Measurements from ENCODE around the gene MCF2L. TPM values are rescaled to one million over a fixed set of nuclear protein-coding genes. Genes with fewer than 3 reads are reported as not detected.

MCF2L gene
- polyA plus RNA-seq, 1 donor (not counting 4 experiments of a cell fraction or from before 2014, with no cell fraction given), result 0.14 TPM

GRCh38 chr13:113050734-113051431, 81.9 kb downstream of the MCF2L start:
- H3K9ac ChIP-seq (ENCODE audit: control insufficient read depth, extremely low read depth, insufficient read depth, low read length), result no peak overlapping the region
- no peak overlapping the region for H2AFZ ChIP-seq (ENCODE audit: control insufficient read depth, low read length)
- TF ChIP-seq EZH2 (IDR thresholded peaks at IDR 0.05; ENCODE audit: low read length) (no peak), CTCF (optimal IDR thresholded peaks at IDR 0.05 in 1 of 3, IDR thresholded peaks at IDR 0.05 in 1 of 3, conservative IDR thresholded peaks at IDR 0.05 in 1 of 3; ENCODE audit: extremely low read depth in 1 of 3, insufficient read depth in 2 of 3, low read length in 3 of 3) (no peak)
- FAIRE-seq (no peak), DNase-seq (ENCODE audit: low read depth, low spot score) (no peak)
- H3K27me3 ChIP-seq (ENCODE audit: control insufficient read depth, extremely low read depth, insufficient read depth, low read length), result no peaks in the 10 kb centered on the region
- no peaks in the 10 kb centered on the region for H3K36me3 ChIP-seq (ENCODE audit: control insufficient read depth in 2 of 2, extremely low read depth in 1 of 2, insufficient read depth in 2 of 2, low read length in 2 of 2)
- no peaks in the 10 kb centered on the region for H3K9me1 ChIP-seq (ENCODE audit: control insufficient read depth, extremely low read depth, insufficient read depth, low read length)
- H3K4me1 ChIP-seq (ENCODE audit: control insufficient read depth, extremely low read depth, insufficient read depth, low read length), result no peaks in the 10 kb centered on the region
- no peak overlapping the region for H3K27ac ChIP-seq (ENCODE audit: control insufficient read depth, insufficient read depth, low read length)
- no peaks in the 10 kb centered on the region for H3K79me2 ChIP-seq (ENCODE audit: control insufficient read depth, insufficient read depth, low read length)
- dilution Hi-C loops (cut with MboI; ENCODE audit: extremely low pct_ligation_motif_present, low sequenced_read_pairs), result no loop called here
- no peak overlapping the region for H3K4me2 ChIP-seq (ENCODE audit: control insufficient read depth, extremely low read depth, insufficient read depth, low read depth, low read length)
- no peaks in the 10 kb centered on the region for H4K20me1 ChIP-seq (ENCODE audit: control insufficient read depth, extremely low read depth, insufficient read depth, low read length)
- H3K4me3 ChIP-seq (ENCODE audit: control insufficient read depth in 2 of 3, extremely low read depth in 1 of 3, insufficient read depth in 2 of 3, low read depth in 1 of 3, low read length in 3 of 3), result no peak overlapping the region
- no peaks in the 10 kb centered on the region for H3K9me3 ChIP-seq (ENCODE audit: control insufficient read depth, low read depth, low read length)

- dilution Hi-C loops (cut with MboI; ENCODE audit: extremely low pct_ligation_motif_present, low sequenced_read_pairs), result no loop called here
- Histone ChIP-seq H3K27ac (ENCODE audit: control insufficient read depth, insufficient read depth, low read length) (no peak overlapping the region), H3K9me3 (ENCODE audit: control insufficient read depth, low read depth, low read length) (no peaks in the 10 kb centered on the region), H3K79me2 (ENCODE audit: control insufficient read depth, insufficient read depth, low read length) (no peaks in the 10 kb centered on the region), H4K20me1 (ENCODE audit: control insufficient read depth, extremely low read depth, insufficient read depth, low read length) (no peaks in the 10 kb centered on the region), H3K27me3 (ENCODE audit: control insufficient read depth, extremely low read depth, insufficient read depth, low read length) (no peaks in the 10 kb centered on the region), H3K9me1 (ENCODE audit: control insufficient read depth, extremely low read depth, insufficient read depth, low read length) (no peaks in the 10 kb centered on the region), H3K9ac (ENCODE audit: control insufficient read depth, extremely low read depth, insufficient read depth, low read length) (no peak overlapping the region), H3K36me3 (ENCODE audit: control insufficient read depth in 2 of 2, extremely low read depth in 1 of 2, insufficient read depth in 2 of 2, low read length in 2 of 2) (no peaks in the 10 kb centered on the region), H3K4me2 (ENCODE audit: control insufficient read depth, extremely low read depth, insufficient read depth, low read depth, low read length) (no peak overlapping the region), H2AFZ (ENCODE audit: control insufficient read depth, low read length) (no peak overlapping the region), H3K4me3 (ENCODE audit: control insufficient read depth in 2 of 3, extremely low read depth in 1 of 3, insufficient read depth in 2 of 3, low read depth in 1 of 3, low read length in 3 of 3) (no peak overlapping the region), H3K4me1 (ENCODE audit: control insufficient read depth, extremely low read depth, insufficient read depth, low read length) (no peaks in the 10 kb centered on the region)
- FAIRE-seq (no peak), DNase-seq (ENCODE audit: low read depth, low spot score) (no peak)
- TF ChIP-seq EZH2 (IDR thresholded peaks at IDR 0.05; ENCODE audit: low read length) (no peak), CTCF (optimal IDR thresholded peaks at IDR 0.05 in 1 of 3, IDR thresholded peaks at IDR 0.05 in 1 of 3, conservative IDR thresholded peaks at IDR 0.05 in 1 of 3; ENCODE audit: extremely low read depth in 1 of 3, insufficient read depth in 2 of 3, low read length in 3 of 3) (no peak)
These were observed 82.6 kb downstream of the MCF2L start for GRCh38 chr13:113051641-113052040.

Data from keratinocyte (primary cell).